SK-N-SH treated with all-trans-retinoic acid at 6 μM for 48 hours (cell line): ENCODE data around the gene MTMR10.

ENCODE experiments used
- ATAC-seq: fragments of 200-7000 bp; cut with Tn5 transposase; 3 replicates; pipeline ENCODE4 v1.9.1; 2020; ENCODE audit warnings: mild to moderate bottlenecking, moderate library complexity
- BACH2 ChIP-seq: fragments of 250-450 bp; sonication (Bioruptor Pico); IDR thresholded peaks from 2 replicates; pipeline ENCODE4 v1.9.0; 2021; ENCODE audit warnings: mild to moderate bottlenecking, borderline replicate concordance
- CREB5 ChIP-seq: fragments of 250-450 bp; sonication (Bioruptor Pico); IDR thresholded peaks from 2 replicates; pipeline ENCODE4 v1.5.1; 2020; ENCODE audit warnings: low read depth, mild to moderate bottlenecking, moderate library complexity
- CSDC2 ChIP-seq: fragments of 250-450 bp; sonication (Bioruptor Pico); IDR thresholded peaks from 2 replicates; pipeline ENCODE4 v1.5.0; 2020; ENCODE audit warnings: mild to moderate bottlenecking, moderate library complexity
- CSRNP3 ChIP-seq: fragments of 250-450 bp; sonication (Bioruptor Pico); IDR thresholded peaks from 2 replicates; pipeline ENCODE4 v1.5.1; 2021; ENCODE audit warnings: mild to moderate bottlenecking, moderate library complexity
- ESRRG ChIP-seq: fragments of 250-450 bp; sonication (Bioruptor Pico); IDR thresholded peaks from 2 replicates; pipeline ENCODE4 v1.6.1; 2021; ENCODE audit warnings: mild to moderate bottlenecking
- GLIS3 ChIP-seq: fragments of 250-450 bp; sonication (Bioruptor Pico); IDR thresholded peaks from 2 replicates; pipeline ENCODE4 v1.5.0; 2020; ENCODE audit warnings: mild to moderate bottlenecking, moderate library complexity
- ISL1 ChIP-seq: fragments of 250-450 bp; sonication (Bioruptor Pico); IDR thresholded peaks from 2 replicates; pipeline ENCODE4 v2.1.2; 2022; ENCODE audit warnings: mild to moderate bottlenecking, moderate library complexity
- OSR1 ChIP-seq: fragments of 250-450 bp; sonication (Bioruptor Pico); IDR thresholded peaks from 2 replicates; pipeline ENCODE4 v1.8.0; 2022; ENCODE audit warnings: moderate library complexity, mild to moderate bottlenecking, inconsistent platforms
- PATZ1 ChIP-seq: fragments of 250-450 bp; sonication (Bioruptor Pico); IDR thresholded peaks from 2 replicates; pipeline ENCODE4 v1.8.0; 2020; ENCODE audit warnings: mild to moderate bottlenecking, moderate library complexity, borderline replicate concordance
- POU6F1 ChIP-seq: fragments of 250-450 bp; sonication (Bioruptor Pico); IDR thresholded peaks from 2 replicates; pipeline ENCODE4 v1.8.0; 2021; ENCODE audit warnings: low read depth, mild to moderate bottlenecking, moderate library complexity, borderline replicate concordance
- PPARA ChIP-seq: fragments of 250-450 bp; sonication (Bioruptor Pico); IDR thresholded peaks from 2 replicates; pipeline ENCODE4 v1.5.0; 2020; ENCODE audit warnings: mild to moderate bottlenecking, borderline replicate concordance
- RARB ChIP-seq: fragments of 250-450 bp; sonication (Bioruptor Pico); IDR thresholded peaks from 2 replicates; pipeline ENCODE4 v1.8.0; 2021; ENCODE audit warnings: mild to moderate bottlenecking, moderate library complexity
- SNAI2 ChIP-seq: fragments of 250-450 bp; sonication (Bioruptor Pico); IDR thresholded peaks from 2 replicates; pipeline ENCODE4 v1.5.0; 2020; ENCODE audit warnings: mild to moderate bottlenecking, moderate library complexity
- TCF4 ChIP-seq: fragments of 250-450 bp; sonication (Bioruptor Pico); IDR thresholded peaks from 2 replicates; pipeline ENCODE4 v1.8.0; 2021; ENCODE audit warnings: mild to moderate bottlenecking, moderate library complexity, borderline replicate concordance
- TOX ChIP-seq: fragments of 250-450 bp; sonication (Bioruptor Pico); IDR thresholded peaks from 2 replicates; pipeline ENCODE4 v1.8.0; 2021; ENCODE audit warnings: mild to moderate bottlenecking, moderate library complexity, borderline replicate concordance
- TSHZ2 ChIP-seq: fragments of 250-450 bp; sonication (Bioruptor Pico); IDR thresholded peaks from 2 replicates; pipeline ENCODE4 v1.5.0; 2020; ENCODE audit warnings: mild to moderate bottlenecking, moderate library complexity
- ZC3H10 ChIP-seq: fragments of 250-450 bp; sonication (Bioruptor Pico); IDR thresholded peaks from 2 replicates; pipeline ENCODE4 v1.5.1; 2021; ENCODE audit warnings: mild to moderate bottlenecking, moderate library complexity
- ZFP3 ChIP-seq: fragments of 250-450 bp; sonication (Bioruptor Pico); IDR thresholded peaks from 2 replicates; pipeline ENCODE4 v1.5.0; 2020; ENCODE audit warnings: mild to moderate bottlenecking, moderate library complexity
- ZFP30 ChIP-seq: fragments of 450-650 bp; formaldehyde crosslinking; IDR thresholded peaks from 2 replicates; pipeline ENCODE4 v1.5.0; 2022; ENCODE audit warnings: mild to moderate bottlenecking, moderate library complexity
- ZNF565 ChIP-seq: fragments of 450-650 bp; formaldehyde crosslinking; conservative IDR thresholded peaks from 2 replicates; pipeline ENCODE4 v1.5.0; 2020; ENCODE audit warnings: low read depth, mild to moderate bottlenecking, moderate library complexity
- ZNF70 ChIP-seq: fragments of 450-650 bp; formaldehyde crosslinking; IDR thresholded peaks from 2 replicates; pipeline ENCODE4 v1.5.0; 2020; ENCODE audit warnings: mild to moderate bottlenecking, moderate library complexity
- ZNF8 ChIP-seq: fragments of 450-650 bp; formaldehyde crosslinking; IDR thresholded peaks from 2 replicates; pipeline ENCODE4 v1.5.0; 2020; ENCODE audit warnings: mild to moderate bottlenecking, moderate library complexity

Gene MTMR10

GRCh38 chr15:31023841-31024240 lies 32.4 kb upstream of the MTMR10 start:
- no peak for ATAC-seq
- no peak for TF ChIP-seq PPARA (CRISPR knock-in tag)
- TF ChIP-seq CSRNP3 (CRISPR knock-in tag) = no peak
- no peak for TF ChIP-seq ZFP3 (CRISPR knock-in tag)
- TF ChIP-seq OSR1 (CRISPR knock-in tag) = no peak
- no peak for TF ChIP-seq ZFP30

GRCh38 chr15:31021067-31021665 lies 29.7 kb upstream of the MTMR10 start:
- ATAC-seq = no peak
- TF ChIP-seq GLIS3 (CRISPR knock-in tag) = no peak
- no peak for TF ChIP-seq ZC3H10 (CRISPR knock-in tag)
- TF ChIP-seq CSRNP3 (CRISPR knock-in tag) = no peak
- no peak for TF ChIP-seq ZFP3 (CRISPR knock-in tag)
- no peak for TF ChIP-seq RARB
- TF ChIP-seq PATZ1 (CRISPR knock-in tag) = no peak
- TF ChIP-seq ZNF8 (CRISPR knock-in tag) = no peak
- no peak for TF ChIP-seq ISL1 (CRISPR knock-in tag)
- TF ChIP-seq BACH2 (CRISPR knock-in tag) = no peak
- no peak for TF ChIP-seq OSR1 (CRISPR knock-in tag)
- TF ChIP-seq TSHZ2 (CRISPR knock-in tag) = no peak
- no peak for TF ChIP-seq TCF4 (CRISPR knock-in tag)
- no peak for TF ChIP-seq CSDC2 (CRISPR knock-in tag)
- no peak for TF ChIP-seq ZNF565 (CRISPR knock-in tag)
- TF ChIP-seq SNAI2 (CRISPR knock-in tag) = no peak
- no peak for TF ChIP-seq CREB5
- no peak for TF ChIP-seq ZNF70 (CRISPR knock-in tag)
- TF ChIP-seq ESRRG (CRISPR knock-in tag) = no peak
- TF ChIP-seq TOX (CRISPR knock-in tag) = no peak
- TF ChIP-seq POU6F1 (CRISPR knock-in tag) = no peak
